Measurements from ENCODE around the gene RNF130.

Gene RNF130

GRCh38 chr5:180118391-180118791 is 46.8 kb upstream of the RNF130 start:
- CTCF ChIA-PET = interaction anchor here (0.7 kb wide), 1 partner anchor 58 kb away, joined by 3 read pairs; no protein-coding TSS in a partner anchor
- H3K4me3 ChIP-seq (ENCODE audit: low read depth, low read length) = no peak overlapping the region
- H3K4me1 ChIP-seq (ENCODE audit: control insufficient read depth, insufficient read depth, low read length) = no peaks in the 10 kb centered on the region
- TF ChIP-seq ZNF354C (tag by site-specific recombination; IDR thresholded peaks at IDR 0.05; ENCODE audit: borderline replicate concordance, low read depth) (no peak), ZNF692 (tag by site-specific recombination; IDR thresholded peaks at IDR 0.05) (no peak), ZNF121 (tag by site-specific recombination; IDR thresholded peaks at IDR 0.05) (no peak), ZNF23 (tag by site-specific recombination; IDR thresholded peaks at IDR 0.05; ENCODE audit: borderline replicate concordance) (no peak), ZNF19 (tag by site-specific recombination; IDR thresholded peaks at IDR 0.05; ENCODE audit: low read depth) (no peak), ZNF629 (tag by site-specific recombination; IDR thresholded peaks at IDR 0.05) (no peak), ZNF623 (tag by site-specific recombination; IDR thresholded peaks at IDR 0.05) (no peak), ZNF610 (tag by site-specific recombination; IDR thresholded peaks at IDR 0.05; ENCODE audit: borderline replicate concordance) (no peak), ZNF544 (tag by site-specific recombination; IDR thresholded peaks at IDR 0.05) (no peak), ZNF449 (tag by site-specific recombination; IDR thresholded peaks at IDR 0.05) (no peak), TSHZ1 (tag by site-specific recombination; IDR thresholded peaks at IDR 0.05; ENCODE audit: borderline replicate concordance) (no peak), ZBTB10 (tag by site-specific recombination; IDR thresholded peaks at IDR 0.05) (no peak)
- H3K9me3 ChIP-seq (ENCODE audit: control insufficient read depth, insufficient read depth, low read depth, low read length) = no peaks in the 10 kb centered on the region
- no peaks in the 10 kb centered on the region for H3K36me3 ChIP-seq (ENCODE audit: control insufficient read depth in 2 of 2, insufficient read depth in 1 of 2, low read length in 2 of 2)
- H3K27ac ChIP-seq (ENCODE audit: extremely low read depth, low read depth, low read length) = no peak overlapping the region
- POLR2A ChIA-PET = no interaction called here

DNA sequence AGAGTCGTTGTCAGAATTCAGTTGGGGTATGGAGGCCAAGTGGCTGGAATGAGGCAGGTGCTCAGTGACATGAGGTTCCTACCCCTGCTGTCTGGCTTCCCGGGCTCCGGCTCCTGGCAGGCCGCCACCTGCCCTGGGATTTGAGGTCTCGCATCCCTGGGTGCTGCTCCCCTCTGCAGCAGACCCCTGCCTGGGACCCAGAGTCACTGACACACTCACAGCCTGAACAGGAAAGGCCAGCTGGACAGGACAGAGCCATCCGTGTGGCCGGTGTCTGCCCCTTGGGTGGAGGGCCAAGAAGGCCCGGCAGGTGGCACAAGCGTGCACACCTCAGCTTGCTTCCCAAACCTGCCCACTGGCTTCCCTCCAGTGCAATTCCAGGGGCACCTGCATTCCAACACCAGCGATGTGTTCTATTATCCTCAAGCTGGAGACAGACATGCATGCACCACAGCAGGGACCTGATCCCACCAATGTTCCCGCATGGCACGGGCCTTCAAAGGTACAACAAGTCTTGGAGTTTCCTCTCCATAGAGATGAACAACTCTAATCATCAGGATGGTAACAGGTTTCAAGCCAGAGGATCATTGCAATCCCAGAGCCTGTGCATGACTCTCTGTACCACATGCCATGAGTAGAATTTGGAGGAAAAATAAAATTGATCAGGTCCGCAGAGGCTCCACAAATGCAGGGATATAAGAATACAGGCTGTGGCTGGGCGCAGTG is 45.6 kb upstream of the RNF130 start:
- TF ChIP-seq SCRT2 (tag by site-specific recombination; IDR thresholded peaks at IDR 0.05) (0 out of 2 replicates have a peak, but pooled peaks have one; percentile 17), ZNF660 (tag by site-specific recombination; IDR thresholded peaks at IDR 0.05) (no peak), ZNF221 (tag by site-specific recombination; IDR thresholded peaks at IDR 0.05; ENCODE audit: borderline replicate concordance) (no peak)
- CTCF ChIA-PET = interaction anchor here (1.2 kb wide), 1 partner anchor 202 kb away, joined by 5 read pairs; no protein-coding TSS in a partner anchor
- Histone ChIP-seq H3K27ac (ENCODE audit: extremely low read depth, low read depth, low read length) (no peak overlapping the region), H3K9me3 (ENCODE audit: control insufficient read depth, insufficient read depth, low read depth, low read length) (no peaks in the 10 kb centered on the region), H3K4me3 (ENCODE audit: low read depth, low read length) (no peak overlapping the region), H3K4me1 (ENCODE audit: control insufficient read depth, insufficient read depth, low read length) (no peaks in the 10 kb centered on the region), H3K36me3 (ENCODE audit: control insufficient read depth in 2 of 2, insufficient read depth in 1 of 2, low read length in 2 of 2) (no peaks in the 10 kb centered on the region)
- POLR2A ChIA-PET = no interaction called here

Data from HEK293 (cell line).